Ovary (tissue), 3 donors: ENCODE results near the gene RARA.

ENCODE experiments used
- POLR2A ChIP-seq: fragments of 450-650 bp; IDR thresholded peaks from one replicate; pipeline ENCODE4 v1.6.1; 2017; ENCODE audit warnings: antibody characterized with exemption, mild to moderate bottlenecking, moderate library complexity
- TF ChIP-seq, protein P1 (sequence below), 3 donors: fragments of 450-650 bp in 2 of 3; fragments of 200-600 bp in 1 of 3; IDR thresholded peaks; one replicate each; pipeline versions ENCODE4 v1.5.1 to v1.8.0; 2016 to 2022; ENCODE audit warnings: antibody characterized with exemption in 3 of 3, mild to moderate bottlenecking in 1 of 3
- donor health status: DM: no; HTN: no; CAD: no.

- TF ChIP-seq, protein P1, sequence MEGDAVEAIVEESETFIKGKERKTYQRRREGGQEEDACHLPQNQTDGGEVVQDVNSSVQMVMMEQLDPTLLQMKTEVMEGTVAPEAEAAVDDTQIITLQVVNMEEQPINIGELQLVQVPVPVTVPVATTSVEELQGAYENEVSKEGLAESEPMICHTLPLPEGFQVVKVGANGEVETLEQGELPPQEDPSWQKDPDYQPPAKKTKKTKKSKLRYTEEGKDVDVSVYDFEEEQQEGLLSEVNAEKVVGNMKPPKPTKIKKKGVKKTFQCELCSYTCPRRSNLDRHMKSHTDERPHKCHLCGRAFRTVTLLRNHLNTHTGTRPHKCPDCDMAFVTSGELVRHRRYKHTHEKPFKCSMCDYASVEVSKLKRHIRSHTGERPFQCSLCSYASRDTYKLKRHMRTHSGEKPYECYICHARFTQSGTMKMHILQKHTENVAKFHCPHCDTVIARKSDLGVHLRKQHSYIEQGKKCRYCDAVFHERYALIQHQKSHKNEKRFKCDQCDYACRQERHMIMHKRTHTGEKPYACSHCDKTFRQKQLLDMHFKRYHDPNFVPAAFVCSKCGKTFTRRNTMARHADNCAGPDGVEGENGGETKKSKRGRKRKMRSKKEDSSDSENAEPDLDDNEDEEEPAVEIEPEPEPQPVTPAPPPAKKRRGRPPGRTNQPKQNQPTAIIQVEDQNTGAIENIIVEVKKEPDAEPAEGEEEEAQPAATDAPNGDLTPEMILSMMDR (IDR thresholded peaks at IDR 0.05), result no peak
- TF ChIP-seq POLR2A, result no peak
Observed at GRCh38 chr17:40327244-40327729, 18.3 kb downstream of the RARA start.
